Measurements from ENCODE around the gene IFNGR2. TPM values are rescaled to one million over a fixed set of nuclear protein-coding genes. Genes with fewer than 3 reads are reported as not detected.

The IFNGR2 gene
- total RNA-seq, 6 experiments from 2014 or later: 16.0 to 39.1 (median 27.8) TPM

DNA sequence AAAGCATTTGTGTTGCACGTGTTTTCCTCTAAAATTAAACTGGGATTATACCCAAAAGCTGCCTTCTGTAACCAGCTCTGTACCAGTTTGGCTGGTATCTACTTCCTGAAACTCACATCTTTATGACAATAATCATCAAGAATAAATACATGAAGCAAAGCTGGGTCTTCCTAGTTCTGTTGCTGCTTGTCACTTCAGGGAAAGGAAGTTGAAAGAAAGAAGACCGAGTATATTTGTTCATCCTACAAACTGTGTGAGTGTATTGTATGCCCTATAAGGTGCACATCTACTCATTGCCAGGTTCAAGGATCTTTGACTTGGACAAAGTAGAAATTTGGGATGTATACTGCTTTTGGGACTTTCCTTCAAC lies 29.1 kb upstream of the IFNGR2 start:
- intact Hi-C loops (cut with DNase I): no loop called here
- no peaks in the 10 kb centered on the region for H3K36me3 ChIP-seq
- no peaks in the 10 kb centered on the region for H3K27me3 ChIP-seq
- H3K4me3 ChIP-seq: no peak overlapping the region
- peak in 2 of 4 donors; percentile 13 to 26 for ATAC-seq
- WGBS (ENCODE audit: insufficient coverage, low coverage, low lambda C conversion rate, missing lambda C conversion rate): 30% methylated on average over 2 of the region's 2 CpGs
- TF ChIP-seq POLR2A (IDR thresholded peaks at IDR 0.05): no peak
- TF ChIP-seq, protein P1, sequence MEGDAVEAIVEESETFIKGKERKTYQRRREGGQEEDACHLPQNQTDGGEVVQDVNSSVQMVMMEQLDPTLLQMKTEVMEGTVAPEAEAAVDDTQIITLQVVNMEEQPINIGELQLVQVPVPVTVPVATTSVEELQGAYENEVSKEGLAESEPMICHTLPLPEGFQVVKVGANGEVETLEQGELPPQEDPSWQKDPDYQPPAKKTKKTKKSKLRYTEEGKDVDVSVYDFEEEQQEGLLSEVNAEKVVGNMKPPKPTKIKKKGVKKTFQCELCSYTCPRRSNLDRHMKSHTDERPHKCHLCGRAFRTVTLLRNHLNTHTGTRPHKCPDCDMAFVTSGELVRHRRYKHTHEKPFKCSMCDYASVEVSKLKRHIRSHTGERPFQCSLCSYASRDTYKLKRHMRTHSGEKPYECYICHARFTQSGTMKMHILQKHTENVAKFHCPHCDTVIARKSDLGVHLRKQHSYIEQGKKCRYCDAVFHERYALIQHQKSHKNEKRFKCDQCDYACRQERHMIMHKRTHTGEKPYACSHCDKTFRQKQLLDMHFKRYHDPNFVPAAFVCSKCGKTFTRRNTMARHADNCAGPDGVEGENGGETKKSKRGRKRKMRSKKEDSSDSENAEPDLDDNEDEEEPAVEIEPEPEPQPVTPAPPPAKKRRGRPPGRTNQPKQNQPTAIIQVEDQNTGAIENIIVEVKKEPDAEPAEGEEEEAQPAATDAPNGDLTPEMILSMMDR (IDR thresholded peaks at IDR 0.05): no peak
- peak overlapping the region in 1 of 3 donors; percentile 54 for H3K27ac ChIP-seq
- DNase-seq: no peak
- no peaks in the 10 kb centered on the region for H3K4me1 ChIP-seq
- no peaks in the 10 kb centered on the region for H3K9me3 ChIP-seq

DNA sequence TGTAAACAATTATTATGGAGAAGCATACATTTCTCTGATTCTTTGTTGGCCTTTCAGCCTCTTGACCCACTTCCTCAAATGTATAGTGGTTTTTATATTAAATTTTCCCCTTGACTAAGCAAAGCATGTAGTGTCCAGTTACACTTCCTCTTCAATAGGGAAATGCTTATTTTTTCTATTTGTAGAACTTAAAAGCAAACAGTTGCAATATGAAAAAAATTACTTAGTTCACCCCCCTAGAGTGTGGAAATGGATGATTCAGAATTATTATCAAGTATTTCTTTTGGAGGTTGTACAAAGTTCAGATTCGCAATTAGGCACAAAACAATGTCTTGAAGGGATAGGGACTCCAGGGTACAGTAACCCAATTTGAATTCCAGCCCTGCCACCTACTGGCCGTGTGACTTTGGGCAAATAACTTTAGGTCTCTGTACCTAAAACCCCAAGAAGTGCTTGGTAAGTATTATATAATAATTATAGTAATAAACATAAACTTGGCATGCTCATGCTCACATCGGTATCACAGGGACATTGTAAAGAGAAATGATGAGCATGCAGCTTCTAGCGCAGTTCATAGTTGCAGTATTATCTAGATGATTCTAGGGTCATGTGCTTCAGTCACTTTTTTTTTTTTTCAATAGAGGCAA lies 28.6 kb upstream of the IFNGR2 start:
- intact Hi-C loops (cut with DNase I): no loop called here
- peak; percentile 86 to 92 (median 90) for ATAC-seq

DNA sequence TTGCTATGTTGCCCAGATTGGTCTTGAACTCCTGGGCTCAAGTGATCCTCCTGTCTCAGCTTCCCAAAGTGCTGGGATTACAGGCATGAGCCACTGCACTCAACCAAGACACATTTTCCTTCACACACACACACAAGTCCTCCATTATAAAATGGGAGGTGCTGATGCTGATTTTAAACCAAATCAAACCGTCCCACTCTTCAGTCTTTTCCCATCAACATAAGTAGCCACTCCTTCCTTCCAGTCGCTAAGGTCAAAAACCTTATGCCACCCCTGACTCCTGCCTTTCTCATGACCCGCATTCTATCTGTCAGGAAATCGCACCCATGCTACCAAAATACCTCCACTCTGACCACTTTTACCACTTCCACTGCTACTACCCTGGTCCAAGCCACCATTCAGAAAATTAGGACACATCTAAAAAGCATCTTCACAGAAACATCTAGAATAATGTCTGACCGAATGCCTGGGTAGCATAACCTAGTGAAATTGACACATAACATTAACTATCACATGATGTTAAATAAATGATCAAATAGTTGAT lies 28.0 kb upstream of the IFNGR2 start:
- Histone ChIP-seq H3K4me3 (no peak overlapping the region), H3K27me3 (no peaks in the 10 kb centered on the region), H3K27ac (peak overlapping the region in 1 of 3 donors; percentile 11), H3K9me3 (no peaks in the 10 kb centered on the region), H3K36me3 (no peaks in the 10 kb centered on the region), H3K4me1 (no peaks in the 10 kb centered on the region)
- DNase-seq (peak in 1 of 3 donors; percentile 10), ATAC-seq (no peak)
- no peak for TF ChIP-seq POLR2A (IDR thresholded peaks at IDR 0.05)
- TF ChIP-seq, protein P1 (IDR thresholded peaks at IDR 0.05): no peak
- intact Hi-C loops (cut with DNase I): no loop called here
- WGBS (ENCODE audit: insufficient coverage, low coverage, low lambda C conversion rate, missing lambda C conversion rate): 39% methylated on average over 5 of the region's 5 CpGs

More for the DNA sequence above, 28.6 kb upstream of the IFNGR2 start:
- Histone ChIP-seq H3K4me3 (no peak overlapping the region), H3K36me3 (no peaks in the 10 kb centered on the region), H3K4me1 (no peaks in the 10 kb centered on the region), H3K9me3 (no peaks in the 10 kb centered on the region), H3K27ac (peak overlapping the region in 1 of 3 donors; percentile 54), H3K27me3 (no peaks in the 10 kb centered on the region)
- no peak for TF ChIP-seq POLR2A (IDR thresholded peaks at IDR 0.05)
- TF ChIP-seq, protein P1 (IDR thresholded peaks at IDR 0.05): peak; percentile 65 to 76 (median 74)
- peak in 1 of 3 donors; percentile 60 for DNase-seq
- WGBS (ENCODE audit: insufficient coverage, low coverage, low lambda C conversion rate, missing lambda C conversion rate): 8% methylated on average over 4 of the region's 4 CpGs

DNA sequence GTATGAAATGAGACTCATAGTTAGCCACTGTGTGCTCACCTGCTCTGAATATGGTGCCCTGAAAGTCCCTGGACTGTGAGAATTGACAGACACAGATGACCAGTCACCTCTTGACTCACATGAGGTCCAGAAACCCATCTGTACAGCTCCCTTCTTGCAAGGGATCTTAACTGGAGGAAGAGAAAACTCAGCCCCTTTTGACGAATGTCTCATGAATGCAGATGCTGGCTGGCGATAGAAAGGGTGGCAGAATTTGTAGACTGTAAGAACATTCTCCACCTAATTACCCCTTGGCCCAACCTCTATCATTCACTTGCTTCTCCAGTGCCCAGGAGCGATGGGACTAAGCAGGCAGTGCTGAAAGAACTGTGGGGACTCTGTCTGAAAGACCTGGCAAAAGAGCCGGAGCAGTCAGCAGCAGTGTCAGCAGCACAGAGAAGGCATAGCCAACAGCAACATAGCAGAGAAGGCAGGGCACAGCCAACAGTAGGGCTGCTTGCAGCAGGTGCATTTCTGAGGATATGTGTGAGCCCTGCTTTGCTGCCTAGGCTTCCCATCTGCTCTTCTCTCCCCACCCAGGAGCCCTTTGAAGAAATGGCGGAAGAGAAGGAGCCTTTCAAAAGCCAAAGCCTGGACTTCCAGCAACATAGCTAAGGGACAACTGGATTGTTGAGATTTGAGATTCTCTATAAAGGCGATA lies 25.8 kb upstream of the IFNGR2 start:
- peak in 1 of 3 donors; percentile 42 for DNase-seq
- intact Hi-C loops (cut with DNase I): no loop called here
- no peaks in the 10 kb centered on the region for H3K4me1 ChIP-seq
- 74% methylated on average over 5 of the region's 6 CpGs for WGBS (ENCODE audit: insufficient coverage, low coverage, low lambda C conversion rate, missing lambda C conversion rate)
- H3K36me3 ChIP-seq: no peaks in the 10 kb centered on the region
- no peak overlapping the region for H3K4me3 ChIP-seq
- no peaks in the 10 kb centered on the region for H3K27me3 ChIP-seq
- no peaks in the 10 kb centered on the region for H3K9me3 ChIP-seq
- H3K27ac ChIP-seq: no peak overlapping the region
- no peak for ATAC-seq
- no peak for TF ChIP-seq POLR2A (IDR thresholded peaks at IDR 0.05)
- TF ChIP-seq, protein P1 (IDR thresholded peaks at IDR 0.05): no peak
